ENCODE data around the gene CPNE1.

DNA sequence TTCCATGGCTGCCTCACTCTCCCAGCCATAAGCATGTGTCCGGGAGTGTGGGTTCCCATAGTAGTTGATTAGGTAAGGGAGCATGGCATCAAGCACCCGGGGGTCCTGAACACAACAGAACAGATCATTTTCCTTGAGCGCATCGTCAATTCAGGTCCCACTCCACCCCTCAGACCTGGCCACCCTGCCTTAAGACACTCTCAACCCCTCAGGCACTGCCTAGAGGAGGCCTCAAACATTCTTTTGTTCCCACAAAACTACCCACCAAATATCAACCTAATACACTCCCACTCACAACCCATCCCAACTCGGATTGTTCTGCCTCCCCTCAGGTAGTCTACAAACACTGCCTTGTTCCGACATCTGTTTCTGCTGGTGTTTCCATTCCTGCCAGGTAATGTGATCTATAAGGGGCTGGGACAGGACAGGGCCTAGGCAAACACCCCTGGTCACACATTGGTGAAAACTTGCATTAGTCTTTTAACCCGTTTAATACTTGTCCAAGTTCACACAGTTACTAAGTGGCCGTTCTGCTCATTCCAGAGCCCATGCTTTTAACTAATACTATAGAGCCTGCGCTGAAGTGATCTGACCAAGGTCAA lies 33.1 kb upstream of the CPNE1 start:
- TF ChIP-seq, protein P1, sequence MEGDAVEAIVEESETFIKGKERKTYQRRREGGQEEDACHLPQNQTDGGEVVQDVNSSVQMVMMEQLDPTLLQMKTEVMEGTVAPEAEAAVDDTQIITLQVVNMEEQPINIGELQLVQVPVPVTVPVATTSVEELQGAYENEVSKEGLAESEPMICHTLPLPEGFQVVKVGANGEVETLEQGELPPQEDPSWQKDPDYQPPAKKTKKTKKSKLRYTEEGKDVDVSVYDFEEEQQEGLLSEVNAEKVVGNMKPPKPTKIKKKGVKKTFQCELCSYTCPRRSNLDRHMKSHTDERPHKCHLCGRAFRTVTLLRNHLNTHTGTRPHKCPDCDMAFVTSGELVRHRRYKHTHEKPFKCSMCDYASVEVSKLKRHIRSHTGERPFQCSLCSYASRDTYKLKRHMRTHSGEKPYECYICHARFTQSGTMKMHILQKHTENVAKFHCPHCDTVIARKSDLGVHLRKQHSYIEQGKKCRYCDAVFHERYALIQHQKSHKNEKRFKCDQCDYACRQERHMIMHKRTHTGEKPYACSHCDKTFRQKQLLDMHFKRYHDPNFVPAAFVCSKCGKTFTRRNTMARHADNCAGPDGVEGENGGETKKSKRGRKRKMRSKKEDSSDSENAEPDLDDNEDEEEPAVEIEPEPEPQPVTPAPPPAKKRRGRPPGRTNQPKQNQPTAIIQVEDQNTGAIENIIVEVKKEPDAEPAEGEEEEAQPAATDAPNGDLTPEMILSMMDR (IDR thresholded peaks at IDR 0.05), result no peak
- no peak for TF ChIP-seq POLR2A (IDR thresholded peaks at IDR 0.05)

All from Peyer's patch (tissue), 4 donors.